HT-29 (cell line): ENCODE data around the gene CPAMD8. TPM values are rescaled to one million over a fixed set of nuclear protein-coding genes. Genes with fewer than 3 reads are reported as not detected.
"Not testable (repeated sequence)": the region's sequence is repeated elsewhere in the genome, so short reads cannot be mapped to it uniquely, and the experiment has no call there.

Experiments
- DNase-seq: peaks from one replicate; pipeline ENCODE4 v3.0.0-alpha.2; 2015; ENCODE audit warnings: low spot score
- total RNA-seq: library from RNA; depleted of rRNA; stranded (reverse); fragments of >200 nt; shearing (Covaris generic); gene quantifications from 2 replicates; pipeline ENCODE4 v1.2.3, GENCODE V29; 2014

CPAMD8 gene
- total RNA-seq, 1 experiment from 2014 or later: not detected

DNA sequence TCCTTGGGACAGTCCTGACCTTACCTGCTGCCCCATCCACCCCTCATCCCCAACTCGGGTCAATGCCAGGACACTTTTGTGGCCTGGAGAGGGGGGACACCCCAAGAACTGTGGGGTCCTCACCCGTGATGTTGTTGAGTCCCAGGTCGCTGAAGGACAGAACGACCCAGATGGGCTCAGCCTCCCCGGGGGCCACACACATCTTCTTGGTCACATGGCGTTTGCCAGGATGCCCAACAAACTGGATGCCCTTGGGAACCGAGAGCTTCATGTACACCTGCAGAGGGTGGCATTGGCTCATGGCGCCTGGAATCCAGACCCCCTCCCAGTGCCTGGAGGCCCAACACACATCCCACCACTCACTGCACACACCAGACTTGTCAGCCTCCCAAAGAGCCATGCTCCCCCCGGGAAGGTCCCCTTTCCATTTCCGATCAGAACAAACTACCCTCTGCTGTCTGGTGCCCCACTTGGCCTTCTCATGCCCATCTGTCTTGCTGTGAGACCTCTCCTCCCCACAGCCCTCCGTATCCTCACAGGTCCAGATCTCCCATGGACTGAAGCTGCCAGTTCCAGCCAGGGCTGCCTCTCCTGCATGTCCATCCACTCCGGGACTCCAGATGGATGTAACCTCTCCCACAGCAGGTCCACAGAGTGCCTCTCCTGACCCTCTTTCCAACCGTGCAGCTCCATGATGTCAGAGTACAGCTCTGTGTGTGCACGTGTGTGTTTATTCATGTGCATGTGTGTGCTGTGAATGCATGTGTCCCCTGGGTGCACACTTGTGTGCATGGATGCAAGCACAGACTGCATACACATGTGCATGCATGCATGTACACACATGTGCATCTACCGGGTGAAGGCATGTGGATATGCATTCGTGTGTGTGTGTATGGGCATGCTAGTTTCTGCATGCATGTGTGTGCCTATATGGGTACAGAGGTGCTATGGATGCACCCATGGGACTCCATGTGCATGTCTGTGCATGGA, 79.4 kb downstream of the CPAMD8 start:
- DNase-seq: no peak

- DNase-seq: no peak
Observed at GRCh38 chr19:16945762-16946465, 80.7 kb downstream of the CPAMD8 start.

DNA sequence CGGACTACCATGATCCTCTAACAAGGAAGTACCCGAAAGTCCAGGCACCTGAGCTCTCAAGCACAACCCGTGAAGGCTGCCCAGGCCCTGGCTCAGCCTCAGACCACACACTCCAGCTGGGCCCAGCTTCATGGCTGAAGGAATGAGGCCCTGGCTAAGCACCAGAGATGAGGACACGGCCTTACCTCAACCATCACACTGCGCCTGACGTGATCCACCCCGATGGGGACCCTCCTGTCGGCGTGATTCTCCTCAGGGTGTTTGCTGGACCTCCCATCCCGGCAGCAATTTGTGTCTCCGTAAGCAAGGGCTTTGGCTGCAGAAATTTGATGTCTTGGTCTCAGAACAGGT, 81.3 kb downstream of the CPAMD8 start:
- DNase-seq: no peak

DNA sequence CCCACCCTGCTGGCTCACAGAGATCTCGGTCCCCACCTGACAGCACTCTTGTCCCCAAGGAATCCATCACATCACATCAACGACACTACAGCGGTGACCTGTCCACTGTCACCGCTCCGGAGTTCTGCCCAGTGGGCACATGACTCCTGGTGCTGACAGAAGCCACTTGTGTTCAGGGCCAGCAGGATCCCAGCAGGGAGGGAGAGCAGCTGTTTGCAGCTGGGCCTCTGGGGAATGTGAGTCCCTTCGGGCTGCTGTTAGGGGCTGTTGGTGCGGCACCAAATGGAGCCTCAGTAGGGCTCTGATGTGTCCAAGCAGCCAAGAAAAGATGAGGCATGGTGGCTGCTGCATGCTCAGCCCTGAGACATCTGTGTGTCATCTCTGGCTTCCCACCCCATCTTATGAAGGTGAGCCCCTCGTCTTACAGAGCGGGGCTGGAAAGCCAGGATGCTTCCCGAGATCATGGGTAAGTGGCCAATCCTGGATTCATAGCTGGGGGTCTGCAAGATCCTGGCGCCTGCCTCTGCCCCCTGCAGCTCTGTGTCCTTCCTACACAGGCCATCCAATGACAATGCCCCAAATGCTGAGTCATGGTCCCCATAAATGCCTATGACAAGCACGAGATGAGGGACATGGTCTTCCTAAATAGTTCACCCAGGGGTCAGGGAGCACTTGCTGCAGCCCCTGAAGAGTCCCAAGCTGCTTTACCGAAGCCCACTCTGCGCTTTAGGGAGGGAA, 81.8 kb downstream of the CPAMD8 start:
- DNase-seq: no peak

- no peak for DNase-seq
Observed at GRCh38 chr19:16943942-16944625, 82.5 kb downstream of the CPAMD8 start.

- not testable (repeated sequence) for DNase-seq
Observed at GRCh38 chr19:16943090-16943489, 83.5 kb downstream of the CPAMD8 start.

DNA sequence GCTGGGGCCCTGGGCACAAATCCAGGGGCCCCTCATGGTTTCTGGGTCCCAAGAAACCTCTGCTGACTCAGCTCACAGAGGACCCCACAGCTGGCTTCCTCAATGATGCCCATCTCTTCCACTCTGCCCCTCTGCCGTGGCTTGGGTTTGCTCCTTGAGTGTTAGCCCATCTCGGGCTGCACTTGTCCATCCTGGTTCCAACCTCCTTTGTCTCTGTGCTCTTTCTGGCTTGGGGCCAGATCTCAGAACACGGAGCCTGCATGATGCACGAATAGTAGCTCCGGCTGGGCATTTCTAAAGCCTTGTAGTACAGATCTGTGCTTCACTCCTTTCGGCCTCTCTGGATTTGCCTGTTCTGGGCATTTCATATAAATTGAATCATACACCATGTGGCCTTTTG, 84.0 kb downstream of the CPAMD8 start:
- no peak for DNase-seq

GRCh38 chr19:16940626-16941025, 86.0 kb downstream of the CPAMD8 start:
- DNase-seq: no peak

DNA sequence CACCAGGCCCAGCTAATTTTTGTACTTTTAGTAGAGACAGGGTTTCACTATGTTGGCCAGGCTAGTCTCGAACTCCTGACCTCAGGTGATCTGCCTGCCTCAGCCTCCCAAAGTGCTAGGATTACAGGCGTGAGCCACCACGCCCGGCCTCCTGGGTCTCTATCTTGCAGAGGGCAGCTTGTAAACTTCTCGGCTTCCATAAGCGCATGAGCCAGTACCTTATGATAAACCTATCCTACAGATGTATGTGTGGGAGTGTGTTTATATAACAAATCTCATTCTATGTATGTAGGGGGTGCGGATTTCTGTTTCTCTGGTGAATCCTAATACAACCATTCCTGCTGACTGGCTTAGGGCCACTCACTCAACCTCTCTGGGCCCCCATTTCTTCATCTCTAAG, 86.5 kb downstream of the CPAMD8 start:
- DNase-seq: not testable (repeated sequence)

GRCh38 chr19:16938211-16938610, 88.4 kb downstream of the CPAMD8 start:
- DNase-seq: no peak

- DNase-seq: not testable (repeated sequence)
Observed at GRCh38 chr19:16937796-16938195, 88.8 kb downstream of the CPAMD8 start.

- no peak for DNase-seq
Observed at GRCh38 chr19:16936901-16937300, 89.7 kb downstream of the CPAMD8 start.

- DNase-seq: no peak
Observed at GRCh38 chr19:16934489-16934888, 92.1 kb downstream of the CPAMD8 start.

- no peak for DNase-seq
Observed at GRCh38 chr19:16931306-16931705, 95.3 kb downstream of the CPAMD8 start.

GRCh38 chr19:16930753-16931152, 95.9 kb downstream of the CPAMD8 start:
- DNase-seq: no peak

DNA sequence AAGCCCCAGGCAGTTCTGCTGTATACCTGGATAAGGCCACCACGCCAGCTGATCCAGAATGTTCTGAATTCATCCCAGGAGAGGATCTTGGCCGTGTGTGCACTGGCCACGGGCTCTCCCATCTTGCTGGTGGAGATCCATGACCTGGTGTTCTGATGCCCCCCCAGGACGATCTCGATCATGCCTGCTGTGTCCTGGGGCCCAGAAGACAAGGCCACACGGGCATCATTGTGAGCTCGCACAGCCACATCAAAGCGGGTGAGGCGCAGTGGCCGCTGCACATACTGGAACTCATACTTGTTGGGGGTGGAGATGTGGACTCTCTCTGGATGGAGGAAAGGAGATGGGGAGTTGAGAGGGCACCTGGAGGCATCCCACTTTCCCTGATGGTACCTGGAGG, 97.7 kb downstream of the CPAMD8 start:
- no peak for DNase-seq

DNA sequence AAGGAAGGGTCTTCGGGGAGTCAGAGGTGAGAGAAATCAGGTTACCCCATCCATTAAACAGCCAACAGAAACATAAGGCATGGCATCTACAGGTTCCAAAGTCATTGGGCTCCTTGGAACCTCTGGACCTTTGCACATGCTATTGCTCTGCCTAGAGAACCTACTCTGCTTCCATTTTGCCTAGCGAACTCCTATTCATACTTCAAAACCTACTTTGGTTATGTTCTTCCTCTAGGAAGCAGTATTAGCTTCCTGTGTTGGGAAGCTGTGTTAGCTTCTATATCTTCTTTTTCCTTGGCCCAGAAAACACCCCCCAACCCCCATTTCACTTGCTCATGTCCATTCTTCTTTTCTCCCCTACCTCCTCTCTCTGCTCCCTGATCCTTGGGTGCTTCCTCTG, 98.3 kb downstream of the CPAMD8 start:
- DNase-seq: no peak

- DNase-seq: no peak
Observed at GRCh38 chr19:16927883-16928282, 98.7 kb downstream of the CPAMD8 start.

DNA sequence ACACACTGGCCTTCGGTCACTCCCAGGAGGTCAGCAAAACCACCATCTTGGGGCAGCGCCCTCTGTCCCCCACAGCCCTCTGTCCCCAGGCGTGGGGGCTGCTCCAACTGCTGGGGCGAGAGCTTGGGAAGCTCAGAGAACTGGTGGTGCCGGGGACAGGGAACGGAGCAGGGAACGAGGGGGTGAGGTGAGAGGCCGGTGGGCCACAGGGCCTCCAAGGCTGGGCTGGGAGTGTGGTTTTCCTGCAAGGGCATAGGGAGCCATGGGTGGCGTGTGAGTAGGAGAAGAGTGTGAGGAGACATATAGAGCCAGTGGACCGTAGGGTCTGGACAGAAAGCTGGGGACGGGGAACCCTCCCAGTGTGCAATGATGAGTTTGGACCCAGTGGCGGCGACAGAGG, 103.7 kb downstream of the CPAMD8 start:
- DNase-seq: no peak

DNA sequence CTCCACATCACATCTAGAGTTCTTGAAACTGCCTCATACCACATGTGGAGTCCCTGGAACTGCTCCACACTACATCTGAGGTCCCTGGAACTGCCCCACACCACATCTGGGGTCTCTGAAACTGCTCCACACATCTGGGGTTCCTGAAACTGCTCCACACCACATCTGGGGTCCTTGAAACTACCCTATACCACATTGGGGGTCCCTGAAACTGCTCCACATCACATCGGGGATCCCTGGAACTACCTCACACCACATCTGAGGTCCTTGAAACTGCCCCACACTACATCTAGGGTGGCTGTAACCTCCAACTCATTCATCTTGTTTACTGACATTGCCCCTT, 104.0 kb downstream of the CPAMD8 start:
- DNase-seq: no peak

GRCh38 chr19:16921766-16922591, 104.6 kb downstream of the CPAMD8 start:
- no peak for DNase-seq
